ENCODE measurements around the gene IRF4.

Gene IRF4

DNA sequence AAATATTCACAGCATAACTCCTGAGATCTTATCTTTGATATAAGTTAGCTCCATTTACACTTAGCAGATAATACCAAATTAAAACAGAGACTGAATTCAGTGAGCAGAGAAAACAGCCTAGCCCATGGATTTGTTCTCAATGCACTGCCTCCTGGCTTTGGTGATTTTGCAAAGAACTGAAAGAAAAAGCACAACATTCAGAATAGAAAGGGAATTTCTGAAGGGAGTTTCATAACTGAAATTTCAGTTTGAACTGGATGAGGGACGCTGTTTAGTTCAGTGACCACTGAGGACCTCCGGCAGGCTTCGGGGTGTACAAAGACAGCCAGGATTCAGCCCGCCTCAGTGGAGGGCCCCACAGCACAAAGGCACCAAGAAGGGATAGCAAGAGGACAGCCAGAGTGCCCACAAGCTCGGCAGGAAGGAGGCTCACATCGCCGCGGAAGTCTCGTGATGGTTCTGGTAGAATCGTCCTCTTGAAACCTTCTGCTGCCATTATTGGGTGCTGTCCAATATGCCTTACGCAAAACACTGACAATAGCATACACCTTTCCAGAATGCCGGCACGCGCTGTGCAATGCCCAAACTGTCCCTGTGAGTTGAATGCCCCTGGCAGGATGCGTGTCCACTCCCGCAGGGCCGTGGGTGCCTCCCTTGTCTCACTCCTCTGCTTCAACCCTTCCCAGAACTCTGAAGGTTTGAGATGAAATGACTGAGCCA is 9.7 kb upstream of the IRF4 start:
- DNase-seq (ENCODE audit: low spot score), result no peak

DNA sequence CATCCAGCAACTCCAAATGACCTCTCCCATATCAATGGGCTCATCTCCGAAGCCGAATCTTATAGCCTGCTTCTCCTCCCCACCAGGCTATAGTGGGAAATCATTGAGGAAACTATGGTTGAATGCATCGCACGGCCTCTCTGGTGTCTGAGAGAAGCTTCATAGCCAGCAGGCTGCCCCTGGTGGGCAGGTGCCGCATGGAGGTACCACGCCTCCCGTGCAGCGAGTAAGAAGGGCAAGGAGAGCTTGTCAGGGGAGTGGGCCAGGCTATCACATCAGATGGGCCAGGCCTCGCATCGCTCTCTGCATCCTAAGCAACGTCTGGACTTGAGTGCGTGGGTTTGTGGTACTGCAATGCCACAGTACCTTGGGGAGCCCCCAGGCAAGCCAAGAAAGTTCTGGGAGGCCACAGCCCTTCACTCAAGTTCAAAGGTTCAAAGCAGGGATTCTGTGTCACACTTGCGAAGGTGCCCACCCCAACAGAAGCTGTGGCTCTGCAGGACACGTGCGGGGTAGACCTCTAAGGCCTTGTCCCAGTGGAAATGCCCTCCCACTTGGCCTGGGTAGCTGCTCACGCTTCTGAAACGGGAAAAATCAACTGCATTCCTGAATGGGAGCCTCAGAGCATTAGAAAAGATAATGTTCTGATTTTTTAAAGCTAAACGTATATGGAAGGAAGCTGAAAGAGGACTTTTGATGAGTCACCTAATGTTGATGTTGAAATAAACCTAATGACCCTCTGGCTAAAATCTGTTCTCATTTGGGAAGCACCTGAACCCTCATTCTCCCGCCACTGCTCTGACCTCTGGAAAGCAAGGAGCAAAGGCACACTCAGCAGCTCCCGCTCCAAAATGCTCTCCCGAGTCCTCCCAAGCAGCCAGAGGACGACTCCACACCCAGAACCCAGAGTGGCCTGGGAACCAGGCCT is 8.4 kb upstream of the IRF4 start:
- DNase-seq (ENCODE audit: low spot score), result no peak

DNA sequence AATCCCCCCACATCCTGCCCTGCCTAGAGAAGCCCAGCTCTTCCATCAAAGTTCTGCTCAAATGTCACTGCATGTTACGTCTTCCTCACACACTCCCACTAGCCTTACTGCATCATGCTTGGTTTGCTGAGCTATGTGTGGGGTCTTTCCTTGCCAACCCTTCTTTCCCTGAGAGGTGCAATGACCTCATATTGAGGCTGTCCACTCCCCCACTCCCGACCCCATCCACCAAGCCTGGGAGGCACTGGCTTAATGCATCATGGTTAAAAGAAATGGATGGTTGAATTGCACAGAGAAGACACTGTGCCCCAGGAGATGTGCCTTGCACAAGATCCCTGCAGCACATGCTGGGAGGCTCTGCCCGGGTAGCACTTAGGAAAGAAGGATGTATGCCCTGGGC is 7.7 kb upstream of the IRF4 start:
- DNase-seq (ENCODE audit: low spot score), result no peak

DNA sequence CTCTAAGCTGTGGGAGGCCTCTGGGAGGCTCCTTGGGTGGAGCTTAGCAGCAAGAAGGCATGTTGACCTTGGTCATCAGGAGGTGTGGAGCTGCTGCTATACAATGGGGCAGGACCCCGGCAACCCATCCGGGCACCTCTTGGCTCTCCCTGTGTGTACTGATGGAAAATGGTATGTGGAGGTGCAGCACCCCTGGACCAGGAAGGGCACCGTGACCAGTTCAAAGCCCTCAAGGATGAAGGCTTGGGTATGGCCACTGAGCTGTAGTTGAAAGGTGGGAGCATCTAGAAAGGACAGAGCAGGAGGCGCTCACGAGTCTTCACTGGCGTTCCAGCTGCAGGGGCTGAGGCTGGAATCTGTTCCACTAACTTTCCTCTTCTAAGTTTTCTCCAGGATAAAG is 6.7 kb upstream of the IRF4 start:
- no peak for DNase-seq (ENCODE audit: low spot score)

DNA sequence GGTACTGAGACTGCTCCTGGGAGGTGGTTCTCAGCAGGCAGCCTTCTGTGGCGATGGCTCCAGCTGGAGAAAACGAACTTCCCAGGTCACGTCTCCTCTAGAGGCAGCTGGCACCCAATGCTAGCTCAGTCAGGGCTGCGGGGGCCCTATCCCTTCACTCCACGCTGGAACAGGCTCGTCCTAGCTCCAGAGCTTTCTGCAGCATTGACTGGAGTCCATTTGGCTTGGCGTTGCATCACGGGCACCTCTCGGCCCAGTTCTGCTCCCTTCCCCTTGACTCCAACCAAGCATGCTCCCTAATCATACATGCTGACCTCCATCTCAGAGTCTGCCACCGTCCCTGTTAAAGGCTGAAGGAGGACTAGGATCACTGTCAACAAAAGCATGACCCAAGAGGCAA is 5.9 kb upstream of the IRF4 start:
- no peak for DNase-seq (ENCODE audit: low spot score)

DNA sequence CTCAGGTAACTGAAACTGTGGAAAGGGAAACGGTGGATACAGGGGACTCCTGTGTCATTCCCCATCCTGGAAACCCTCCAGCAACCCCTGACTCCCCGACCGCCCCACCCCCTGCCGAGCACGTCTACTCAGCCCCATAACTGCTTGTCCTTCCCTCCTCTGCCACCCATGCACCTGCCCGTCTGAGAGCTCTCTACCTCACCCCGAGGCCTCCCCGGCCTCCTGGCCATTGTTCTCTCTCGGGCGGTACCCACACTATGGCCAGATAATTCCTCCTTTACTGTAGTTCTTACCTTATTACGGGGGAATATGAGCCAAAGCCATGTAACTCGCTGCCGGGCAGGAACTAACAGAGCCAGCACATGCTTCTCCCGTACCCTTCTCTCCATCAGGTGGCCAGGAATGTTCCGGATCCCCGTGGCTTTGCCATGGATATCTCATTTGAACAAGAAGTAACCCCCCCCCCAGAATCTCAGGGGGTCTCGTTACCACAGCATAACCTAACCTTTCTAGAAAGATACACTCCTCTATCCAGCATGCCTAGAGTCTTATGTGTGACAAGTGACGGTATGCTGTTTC is 4.8 kb upstream of the IRF4 start:
- DNase-seq (ENCODE audit: low spot score), result no peak

DNA sequence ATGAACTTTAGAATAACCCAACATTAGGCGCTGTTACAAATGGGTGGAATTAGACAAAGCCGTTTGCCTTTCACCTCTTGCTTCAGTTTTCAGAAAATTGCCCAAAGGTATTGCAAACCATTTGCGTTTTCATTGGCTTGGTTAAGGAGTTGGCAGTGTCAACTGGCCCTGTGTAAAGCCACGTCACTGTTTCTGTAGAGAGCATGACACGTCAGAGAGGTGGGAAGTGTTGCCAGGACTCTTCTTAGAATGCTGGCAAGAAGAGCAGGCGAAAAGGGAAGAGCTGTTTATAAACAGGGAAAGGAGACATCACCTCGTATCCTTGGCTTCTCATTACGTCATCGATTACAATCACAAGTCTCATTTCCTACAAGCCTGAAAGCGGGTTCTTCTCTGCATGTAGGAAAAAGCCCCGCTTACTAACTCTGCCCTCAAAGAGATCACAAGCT is 4.2 kb upstream of the IRF4 start:
- DNase-seq (ENCODE audit: low spot score), result no peak

DNA sequence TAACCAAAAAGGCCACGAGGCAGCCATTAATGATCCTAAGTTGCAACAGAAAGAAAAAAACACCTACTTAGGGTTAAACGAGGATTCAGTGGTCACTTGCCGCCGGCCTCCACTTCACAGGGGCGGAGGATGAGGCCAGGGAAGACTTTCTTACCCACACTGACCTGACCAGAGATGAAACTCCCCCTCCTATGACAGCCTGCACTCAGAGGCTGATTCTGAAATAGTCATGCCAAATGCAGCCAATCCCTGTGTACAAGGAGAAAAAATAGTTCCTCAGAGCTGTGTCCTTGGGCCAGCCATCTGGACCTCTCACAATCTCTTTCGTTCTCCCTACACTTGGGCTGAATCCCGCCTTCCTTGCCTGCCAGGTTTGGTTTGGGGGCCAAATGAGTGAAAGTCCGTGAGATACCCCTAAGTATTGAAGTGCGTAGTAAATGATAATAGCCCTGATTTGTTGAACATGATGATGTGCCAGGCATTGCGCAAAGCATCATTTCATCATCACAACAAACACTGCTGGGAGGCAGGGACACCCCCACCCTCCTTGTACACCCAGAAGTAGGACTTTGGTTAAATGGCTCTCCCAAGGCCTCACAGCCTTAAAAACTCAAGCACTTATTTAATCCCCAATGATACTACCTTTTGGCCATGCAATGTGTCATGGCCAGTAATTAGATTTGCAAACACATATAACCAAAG is 3.2 kb upstream of the IRF4 start:
- DNase-seq (ENCODE audit: low spot score), result no peak

DNA sequence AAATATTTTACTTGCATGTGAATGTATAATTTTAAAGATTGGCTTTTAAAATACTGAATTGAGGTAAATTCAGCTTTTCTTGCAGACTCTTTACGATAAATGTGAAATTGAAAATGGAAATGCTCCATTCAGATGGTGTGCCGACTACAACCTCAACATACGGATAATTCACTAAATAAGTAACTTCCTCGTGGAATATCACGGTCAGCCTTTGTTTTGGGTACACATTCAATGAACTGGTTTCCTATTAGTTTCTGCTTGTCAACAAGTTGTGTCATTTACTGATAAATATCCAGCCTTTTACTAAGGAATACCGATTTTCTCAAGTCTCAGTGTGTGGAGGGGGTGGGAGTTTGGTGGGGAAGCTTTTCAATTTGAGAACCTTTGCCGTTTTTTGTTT is 2.4 kb upstream of the IRF4 start:
- no peak for DNase-seq (ENCODE audit: low spot score)

DNA sequence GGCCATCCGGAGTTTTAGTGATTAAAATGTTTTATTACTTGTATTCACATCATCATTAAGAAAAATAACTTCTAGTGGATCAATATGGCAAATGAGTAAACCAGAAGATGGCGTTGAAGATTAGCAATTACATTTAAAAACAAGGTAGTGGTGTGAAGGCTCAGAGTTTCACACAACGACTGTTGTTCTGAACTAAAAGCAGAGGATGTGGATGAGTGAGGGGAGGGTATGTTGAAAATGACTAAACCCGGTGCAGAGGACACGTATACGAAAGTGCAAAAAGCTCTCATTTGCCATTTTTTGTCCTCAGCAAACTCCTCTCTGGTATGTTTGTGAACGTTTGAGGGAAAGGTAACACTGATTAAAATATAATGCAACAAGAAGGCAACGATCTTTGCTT is 1.9 kb upstream of the IRF4 start:
- no peak for DNase-seq (ENCODE audit: low spot score)

DNA sequence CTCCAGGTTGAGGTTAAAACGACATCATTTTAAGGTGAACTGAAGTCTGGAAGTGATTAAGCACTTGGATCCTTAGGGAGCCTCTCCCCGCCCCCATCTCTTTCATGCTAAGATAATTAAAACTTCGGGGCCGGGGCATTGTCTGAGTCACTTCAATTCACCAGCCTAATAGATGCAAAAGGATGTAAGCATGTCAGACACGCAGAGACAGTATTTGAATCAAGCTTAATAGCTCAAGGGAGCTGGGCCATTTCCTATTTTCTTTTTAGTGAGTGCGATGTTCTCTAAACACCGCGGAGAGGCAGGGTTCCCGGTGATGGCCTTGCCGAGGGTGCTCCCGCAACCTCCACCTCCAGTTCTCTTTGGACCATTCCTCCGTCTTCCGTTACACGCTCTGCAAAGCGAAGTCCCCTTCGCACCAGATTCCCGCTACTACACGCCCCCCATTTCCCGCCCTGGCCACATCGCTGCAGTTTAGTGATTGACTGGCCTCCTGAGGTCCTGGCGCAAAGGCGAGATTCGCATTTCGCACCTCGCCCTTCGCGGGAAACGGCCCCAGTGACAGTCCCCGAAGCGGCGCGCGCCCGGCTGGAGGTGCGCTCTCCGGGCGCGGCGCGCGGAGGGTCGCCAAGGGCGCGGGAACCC is 516 bp upstream of the IRF4 start:
- DNase-seq (ENCODE audit: low spot score), result no peak

DNA sequence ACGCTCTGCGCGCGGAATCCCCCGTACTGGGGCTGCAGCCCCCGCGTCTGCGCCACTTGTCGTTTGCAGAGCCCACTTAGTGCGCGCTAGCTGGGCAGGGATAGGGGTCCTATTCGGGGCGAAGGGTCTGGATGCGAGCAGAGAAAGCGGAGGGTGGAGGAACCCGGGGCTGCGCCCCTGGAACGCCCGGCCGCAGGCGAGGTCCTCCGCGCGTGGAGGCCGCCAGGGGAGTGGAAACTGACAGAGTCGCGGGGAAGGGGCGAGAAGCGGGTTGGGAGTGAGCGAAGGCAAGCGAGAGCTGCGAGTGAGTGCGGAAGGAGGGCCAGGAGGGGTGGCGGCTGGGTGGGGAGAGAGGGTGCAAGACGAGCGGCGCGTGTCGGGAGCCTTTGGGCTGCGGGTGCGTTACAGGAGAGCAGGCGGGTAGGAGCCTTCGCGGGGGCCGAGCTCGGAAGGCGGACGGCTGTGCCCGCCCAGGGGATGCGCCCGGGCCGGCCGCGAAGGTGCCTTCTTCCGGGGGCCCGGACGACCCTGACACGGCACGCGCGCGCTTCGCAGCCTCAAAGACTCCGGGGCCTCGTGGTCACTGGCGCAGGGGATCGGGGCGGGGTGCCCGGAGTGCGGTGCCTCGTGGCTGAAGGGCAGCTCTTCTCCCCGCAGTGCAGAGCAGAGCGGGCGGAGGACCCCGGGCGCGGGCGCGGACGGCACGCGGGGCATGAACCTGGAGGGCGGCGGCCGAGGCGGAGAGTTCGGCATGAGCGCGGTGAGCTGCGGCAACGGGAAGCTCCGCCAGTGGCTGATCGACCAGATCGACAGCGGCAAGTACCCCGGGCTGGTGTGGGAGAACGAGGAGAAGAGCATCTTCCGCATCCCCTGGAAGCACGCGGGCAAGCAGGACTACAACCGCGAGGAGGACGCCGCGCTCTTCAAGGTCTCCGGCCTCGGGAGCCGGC is 1.2 kb downstream of the IRF4 start:
- DNase-seq (ENCODE audit: low spot score), result no peak

DNA sequence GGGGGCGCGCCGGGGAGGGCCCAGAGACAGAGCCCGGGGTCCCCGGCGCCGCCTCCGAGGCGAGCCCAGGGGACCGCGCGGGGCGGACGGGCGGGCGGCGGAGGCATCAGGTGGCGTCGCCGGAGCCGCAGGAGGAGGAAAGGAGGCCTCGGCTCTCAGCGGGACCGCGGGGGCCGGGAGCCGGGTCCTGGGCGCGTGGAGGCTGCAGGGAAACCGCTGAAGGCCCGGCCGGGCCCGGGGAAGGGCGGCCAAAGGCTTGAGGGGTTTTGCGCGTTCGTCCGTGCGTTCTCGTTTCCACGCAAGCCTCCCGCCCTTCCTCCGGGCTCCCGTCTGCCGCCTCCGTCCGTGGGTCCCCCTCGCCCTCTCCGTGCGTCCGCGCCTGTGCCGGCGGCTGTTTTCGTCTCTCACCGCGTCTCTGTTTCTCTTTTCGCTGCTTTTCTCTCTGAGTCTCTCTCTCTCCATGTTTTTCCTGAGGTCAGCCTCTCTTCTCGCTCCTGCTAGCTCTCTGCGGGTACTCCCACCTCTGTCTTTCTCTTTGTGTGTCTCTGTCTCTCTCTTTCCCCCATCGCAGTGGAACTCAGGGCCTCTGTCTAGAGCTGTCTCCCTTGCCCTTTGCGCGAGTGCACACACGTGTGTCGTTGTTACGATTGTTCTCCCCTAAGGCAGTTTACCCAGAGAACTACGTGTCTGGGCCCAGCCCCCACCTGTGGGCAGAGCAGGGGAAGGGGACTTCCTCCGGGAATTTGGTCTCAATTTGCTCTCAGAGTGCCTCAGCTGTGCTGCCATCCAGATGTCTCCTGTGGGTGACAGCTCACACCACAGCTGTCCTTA is 2.1 kb downstream of the IRF4 start:
- no peak for DNase-seq (ENCODE audit: low spot score)

DNA sequence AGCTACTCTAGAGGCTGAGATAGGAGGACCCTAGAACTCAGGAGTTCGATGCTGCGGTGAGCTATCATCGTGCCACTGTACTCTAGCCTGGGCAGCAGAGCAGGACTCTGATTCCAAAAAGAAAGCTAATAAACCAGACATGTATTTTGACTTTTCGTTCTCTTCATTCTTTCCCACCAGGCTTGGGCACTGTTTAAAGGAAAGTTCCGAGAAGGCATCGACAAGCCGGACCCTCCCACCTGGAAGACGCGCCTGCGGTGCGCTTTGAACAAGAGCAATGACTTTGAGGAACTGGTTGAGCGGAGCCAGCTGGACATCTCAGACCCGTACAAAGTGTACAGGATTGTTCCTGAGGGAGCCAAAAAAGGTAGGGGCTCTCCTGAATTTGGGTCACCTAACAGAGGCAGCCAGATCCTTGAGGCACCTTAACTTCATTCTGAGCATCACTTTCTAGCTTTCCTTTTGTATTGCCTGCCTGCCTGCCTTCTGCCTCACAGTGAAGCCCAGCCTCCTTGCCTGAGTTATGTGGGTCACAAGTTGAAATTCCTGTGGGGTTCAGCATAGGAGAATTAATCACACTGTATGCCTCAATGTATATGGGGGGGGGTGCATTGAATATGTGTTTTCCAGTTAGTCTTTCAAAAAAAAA is 3.2 kb downstream of the IRF4 start:
- DNase-seq (ENCODE audit: low spot score), result no peak

DNA sequence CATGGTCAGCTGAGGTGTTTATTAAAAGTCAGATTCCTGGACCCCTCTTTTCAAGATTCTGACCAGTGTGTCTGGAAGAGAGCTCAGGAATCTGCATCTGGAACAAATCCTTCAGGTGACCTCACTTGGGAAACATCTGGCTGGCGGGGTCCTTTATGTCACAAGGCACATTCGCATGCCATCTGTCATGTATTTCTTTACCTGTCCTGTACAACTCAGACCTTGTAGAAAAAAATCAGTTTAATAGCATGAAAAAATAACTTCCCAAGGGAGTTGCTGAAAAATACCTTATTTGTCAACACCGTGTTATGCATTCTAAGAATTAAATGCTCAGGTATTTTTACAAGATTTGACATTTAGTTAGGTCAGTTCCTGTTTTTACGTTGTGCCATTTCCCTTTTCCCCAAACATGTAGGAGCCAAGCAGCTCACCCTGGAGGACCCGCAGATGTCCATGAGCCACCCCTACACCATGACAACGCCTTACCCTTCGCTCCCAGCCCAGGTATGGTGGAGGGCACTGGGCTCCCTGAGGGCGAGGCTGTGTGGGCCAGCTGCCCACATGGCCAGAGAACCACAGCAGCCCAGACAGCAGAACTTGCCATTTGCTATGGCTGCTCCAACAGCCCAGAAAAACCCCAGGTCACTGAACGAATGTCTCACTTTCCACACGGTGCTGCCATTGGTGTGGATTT is 4.0 kb downstream of the IRF4 start:
- DNase-seq (ENCODE audit: low spot score), result no peak

DNA sequence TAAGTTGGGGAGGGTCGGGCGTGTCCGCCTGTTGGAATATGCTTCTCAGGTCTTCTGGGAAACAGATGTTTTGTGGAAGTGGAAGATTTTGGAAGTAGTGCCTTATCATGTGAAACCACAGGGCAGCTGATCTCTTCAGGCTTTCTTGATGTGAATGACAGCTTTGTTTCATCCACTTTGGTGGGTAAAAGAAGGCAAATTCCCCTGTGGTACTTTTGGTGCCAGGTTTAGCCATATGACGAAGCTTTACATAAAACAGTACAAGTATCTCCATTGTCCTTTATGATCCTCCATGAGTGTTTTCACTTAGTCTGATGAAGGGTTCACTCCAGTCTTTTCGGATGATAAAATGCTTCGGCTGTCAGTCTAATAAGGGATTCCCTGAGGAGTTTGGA is 4.6 kb downstream of the IRF4 start:
- no peak for DNase-seq (ENCODE audit: low spot score)

DNA sequence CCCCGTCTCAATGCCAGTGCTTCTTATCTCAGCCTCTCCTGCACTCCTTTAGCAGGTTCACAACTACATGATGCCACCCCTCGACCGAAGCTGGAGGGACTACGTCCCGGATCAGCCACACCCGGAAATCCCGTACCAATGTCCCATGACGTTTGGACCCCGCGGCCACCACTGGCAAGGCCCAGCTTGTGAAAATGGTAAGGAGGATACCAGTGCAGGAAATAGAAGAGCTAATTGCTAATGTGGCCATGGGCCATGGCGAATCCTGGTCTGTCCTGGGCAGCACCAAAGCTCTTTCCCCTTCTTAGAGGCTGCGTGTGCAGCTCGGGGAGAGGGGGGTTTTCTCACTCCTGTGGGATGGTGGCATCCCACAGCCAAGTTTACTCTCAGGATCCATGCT is 5.5 kb downstream of the IRF4 start:
- DNase-seq (ENCODE audit: low spot score), result no peak

DNA sequence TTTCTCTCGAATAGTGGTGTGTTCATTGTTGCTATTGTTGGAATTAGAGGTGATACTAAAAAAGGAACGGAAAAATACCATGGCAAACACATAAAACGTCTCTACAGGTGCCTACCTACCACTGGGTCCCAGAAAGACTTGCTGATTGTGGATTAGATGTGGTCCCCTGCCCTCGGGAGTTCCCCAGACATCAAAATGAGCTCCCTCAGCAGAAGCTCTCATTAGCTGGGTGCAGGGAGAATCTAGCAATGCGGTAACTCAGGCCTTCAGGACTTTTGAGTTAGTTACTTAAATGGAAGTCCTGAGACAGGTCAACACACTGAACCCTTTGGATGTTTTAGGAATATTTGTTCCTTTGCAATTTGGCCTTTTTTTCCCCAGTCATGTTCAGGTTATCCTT is 6.1 kb downstream of the IRF4 start:
- no peak for DNase-seq (ENCODE audit: low spot score)

DNA sequence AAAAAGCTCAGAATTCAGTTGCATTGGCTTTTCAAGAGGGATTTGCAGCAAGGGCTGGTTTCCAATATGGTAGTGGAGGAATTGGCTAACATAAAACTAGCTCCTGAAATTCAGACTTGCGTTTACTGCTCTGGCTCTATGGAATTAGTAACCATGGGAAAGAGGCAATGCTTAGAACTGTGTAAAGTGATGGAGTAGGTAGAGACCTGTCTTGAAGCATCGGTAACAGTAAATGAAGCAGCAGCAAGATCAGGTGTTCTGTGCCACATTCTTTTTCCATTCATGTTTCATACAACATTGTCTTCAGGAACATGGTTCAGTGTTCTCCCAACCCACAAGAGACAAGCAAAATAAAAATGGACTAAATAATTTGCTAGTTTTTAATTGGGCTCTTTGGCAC is 6.5 kb downstream of the IRF4 start:
- DNase-seq (ENCODE audit: low spot score), result no peak
